Myometrial cell (primary cell): Measurements from ENCODE around the gene AGAP9. TPM values are rescaled to one million over a fixed set of nuclear protein-coding genes. Genes with fewer than 3 reads are reported as not detected.

Experiments
- total RNA-seq: library from RNA; depleted of rRNA; stranded (reverse); fragments of >200 nt; gene quantifications from 2 replicates; pipeline ENCODE4 v1.2.3, GENCODE V29; 2015

AGAP9 gene
- 2.7 and 2.9 TPM in 2 replicates for total RNA-seq

DNA sequence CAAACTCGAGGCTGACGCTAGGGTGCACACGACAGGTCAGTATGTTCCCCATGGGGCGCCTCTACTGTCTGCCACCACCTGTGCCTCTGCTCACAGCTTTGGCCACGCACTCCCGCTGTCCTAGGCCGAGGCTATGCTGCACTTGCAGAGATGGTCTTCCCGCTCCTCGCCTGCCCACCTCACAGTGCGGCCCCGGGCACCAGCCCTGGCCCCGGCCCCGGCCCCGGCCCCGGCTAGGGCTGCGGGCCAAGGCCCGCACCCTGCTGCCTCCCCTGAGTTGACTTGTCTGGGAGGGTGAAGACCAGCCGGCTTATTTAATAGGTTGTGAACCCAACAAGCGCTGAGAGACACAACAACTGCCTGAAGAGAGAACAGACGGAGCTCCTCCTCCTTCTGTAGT is at the start of gene AGAP9:
Gene AGAP9, minus strand, starts transcription at position 164 of the 400 bp plus-strand sequence. Its CDS starts 112 bp downstream, at position 52.

DNA sequence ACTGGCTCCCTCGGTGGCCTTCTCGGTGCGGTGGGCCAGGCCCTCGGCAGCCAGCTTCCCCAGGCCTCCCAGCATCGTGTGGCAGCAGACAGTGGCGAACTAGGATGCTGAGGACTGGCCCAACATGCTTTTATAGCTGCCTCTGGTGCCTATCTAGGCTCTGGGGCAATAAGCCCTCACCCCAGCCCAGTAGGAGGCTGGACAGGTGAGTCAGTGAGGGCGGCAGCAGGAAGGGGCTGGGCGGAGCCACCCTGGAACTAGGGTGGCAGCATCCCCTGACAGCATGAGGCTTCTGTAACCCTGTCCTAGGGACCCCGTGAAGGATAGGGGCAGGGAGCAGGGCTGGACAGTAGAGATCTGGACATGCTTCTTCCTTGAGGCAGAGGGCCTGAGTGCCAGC is 31.8 kb downstream of the AGAP9 start, which contains the start of gene FAM25G:
Gene FAM25G, minus strand, starts transcription at position 101 of the 400 bp plus-strand sequence. Its CDS starts 26 bp downstream, at position 75.

DNA sequence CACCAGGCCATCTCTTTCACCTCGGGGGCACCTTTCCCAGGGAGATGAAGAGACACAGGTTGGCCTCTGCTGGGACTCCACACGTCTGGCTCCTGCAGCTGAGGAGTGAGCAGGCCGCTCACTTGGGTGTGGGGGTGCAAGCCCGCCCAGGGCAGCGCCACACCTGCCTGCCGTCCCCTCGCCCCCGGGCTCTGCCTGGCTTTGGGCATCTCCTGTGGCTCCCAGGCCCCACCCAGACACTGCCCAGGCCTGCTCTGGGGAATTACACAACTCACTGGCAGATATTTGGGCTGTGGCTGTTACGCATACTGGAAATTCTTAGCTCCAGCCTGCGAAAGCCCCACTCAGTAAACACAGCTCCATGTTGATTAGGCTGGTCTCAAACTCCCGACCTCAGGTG is 39.5 kb downstream of the AGAP9 start, which contains the start of gene ANXA8:
Gene ANXA8, minus strand, starts transcription at position 193 of the 400 bp plus-strand sequence. Its CDS starts 182 bp downstream, at position 11.

Other genes starting within 250 kb of the AGAP9 start
- gene GDF10, start 223.4 kb downstream of the AGAP9 start, total RNA-seq: not detected in 2 replicates
- not detected in 2 replicates for gene GDF2, start 201.2 kb downstream of the AGAP9 start, total RNA-seq
- under 0.01 TPM in 1 of 2 replicates, not detected in the other for gene RBP3, start 175.3 kb downstream of the AGAP9 start, total RNA-seq
- gene ZNF488, start 139.3 kb downstream of the AGAP9 start, total RNA-seq: 0.29 TPM in 1 of 2 replicates, not detected in the other
- gene ANXA8, start 39.5 kb downstream of the AGAP9 start, total RNA-seq: 1.8 and 5.5 TPM in 2 replicates
- gene FAM25G, start 31.9 kb downstream of the AGAP9 start, total RNA-seq: not detected in 2 replicates
- gene SYT15B, start 240.0 kb upstream of the AGAP9 start, total RNA-seq: not detected in 2 replicates